Retina (tissue), 1 donor: Measurements from ENCODE around the gene INIP.

ENCODE experiments used
- DNase-seq: peaks from one replicate; pipeline ENCODE4 v3.0.0-alpha.2; 2016

INIP gene

GRCh38 chr9:112669326-112669725 is 48.6 kb downstream of the INIP start:
- no peak for DNase-seq

DNA sequence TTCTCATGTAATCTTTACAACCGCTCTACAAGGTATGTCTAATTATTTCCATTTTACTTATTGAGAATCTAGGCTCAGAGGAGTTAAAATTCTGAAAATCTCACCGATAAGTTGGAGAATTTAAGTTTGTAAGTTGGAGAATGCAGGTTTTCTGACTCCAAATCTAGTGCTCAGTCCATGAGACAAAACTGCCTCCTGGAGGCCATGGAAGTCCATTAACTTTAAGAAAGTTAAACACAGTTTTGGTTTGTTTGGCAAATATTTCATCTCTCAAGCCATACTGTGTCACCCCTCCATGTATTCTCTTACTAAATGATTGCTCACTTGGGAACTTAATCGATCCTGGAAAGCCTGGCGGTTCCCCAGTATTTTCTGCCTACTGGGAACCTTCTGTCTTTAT is 52.6 kb downstream of the INIP start:
- DNase-seq: no peak

DNA sequence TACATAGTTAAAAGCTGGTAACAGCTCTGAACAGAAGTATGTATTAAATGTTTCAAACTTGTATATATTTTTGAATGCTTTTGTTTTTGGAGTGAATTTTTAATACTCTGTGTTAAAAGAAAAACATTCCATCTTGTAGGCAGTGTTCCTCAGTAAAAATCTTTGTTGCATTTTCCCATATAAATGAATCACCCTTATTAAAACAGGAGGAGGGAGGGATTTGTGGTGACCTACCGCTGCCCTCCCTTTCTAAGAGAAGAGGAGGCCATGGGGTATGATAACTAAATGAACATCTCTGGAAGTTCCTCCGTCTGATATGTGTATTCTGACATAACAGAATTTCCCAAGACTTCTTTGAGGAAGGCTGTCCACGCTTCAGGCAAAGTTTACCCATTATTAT is 53.4 kb downstream of the INIP start:
- DNase-seq: no peak

DNA sequence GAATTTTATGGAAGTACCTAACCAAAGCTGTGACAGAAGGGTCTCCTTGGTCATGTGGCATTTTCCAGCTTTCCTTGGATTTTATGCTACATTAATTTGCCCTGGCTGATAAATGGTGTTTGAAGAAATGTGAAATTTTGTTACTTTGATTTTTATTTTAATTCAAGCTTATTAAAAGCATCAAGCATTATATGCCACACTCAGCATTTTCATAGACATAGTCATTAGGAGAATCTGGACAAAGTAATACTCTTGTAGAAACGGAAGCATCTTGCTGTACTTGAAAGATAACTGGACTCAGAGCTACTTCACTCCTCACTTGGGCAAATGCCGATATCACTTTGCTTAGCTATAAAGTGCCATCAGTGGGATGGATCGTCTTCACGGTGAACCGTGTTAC is 54.2 kb downstream of the INIP start:
- no peak for DNase-seq

DNA sequence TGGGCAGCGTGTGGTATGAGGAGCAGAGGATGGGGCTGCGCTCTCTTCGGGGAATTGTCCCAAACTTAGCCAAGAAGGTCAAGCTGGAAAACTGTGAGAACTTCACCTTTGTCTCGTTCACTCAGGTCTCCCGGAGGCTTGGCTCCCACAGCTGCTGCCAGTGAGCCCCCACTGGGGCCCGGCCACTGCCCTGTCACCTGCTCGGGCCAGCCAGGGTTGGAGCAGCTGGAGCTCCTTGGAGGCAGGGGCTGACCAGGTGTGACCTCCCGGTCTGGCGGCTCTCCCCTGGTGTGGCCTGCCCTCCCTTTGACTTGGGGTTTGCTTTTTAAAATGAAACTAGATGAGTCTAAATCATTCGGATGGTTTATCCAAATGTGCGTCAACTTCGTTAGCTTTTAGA is 58.0 kb downstream of the INIP start:
- no peak for DNase-seq

DNA sequence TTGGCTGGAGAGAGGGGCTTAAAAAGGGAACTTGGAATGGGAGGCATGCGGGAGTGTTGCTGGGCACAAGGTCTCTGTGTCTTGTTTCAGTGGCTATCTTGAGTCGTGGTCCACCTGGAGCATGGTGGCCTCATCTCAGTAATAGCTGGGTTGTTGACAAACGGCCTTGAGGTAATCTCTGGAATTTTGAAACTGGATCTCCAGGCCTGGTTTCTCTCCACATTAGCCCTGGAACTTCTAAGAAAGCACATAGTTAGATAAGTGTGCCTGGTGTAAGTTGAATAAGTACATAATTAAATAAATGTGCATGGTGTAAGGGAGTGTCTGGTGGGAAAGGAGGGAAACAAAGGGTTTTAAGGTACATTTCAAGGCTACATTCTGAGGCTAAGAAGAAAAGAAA is 62.2 kb downstream of the INIP start:
- no peak for DNase-seq

DNA sequence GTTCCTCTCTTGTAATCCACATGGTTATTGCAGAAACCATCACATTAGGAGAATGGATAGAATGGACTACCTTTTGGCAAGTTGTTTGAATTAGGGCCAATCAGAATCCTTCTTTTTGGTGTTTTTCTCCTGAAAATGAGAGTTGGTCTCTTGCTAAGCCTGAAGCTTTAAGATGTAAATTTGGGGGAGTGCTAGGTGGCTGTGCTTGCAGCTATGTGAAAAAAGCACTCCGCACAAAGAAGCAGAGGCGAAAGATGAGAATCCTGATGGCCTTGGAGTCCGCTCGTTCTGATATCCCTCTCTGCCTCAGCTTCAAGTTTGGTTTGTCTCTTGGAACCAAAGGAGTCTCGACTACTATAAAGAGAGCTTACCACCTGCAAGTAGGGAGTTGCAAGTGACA is 63.6 kb downstream of the INIP start:
- DNase-seq: no peak

DNA sequence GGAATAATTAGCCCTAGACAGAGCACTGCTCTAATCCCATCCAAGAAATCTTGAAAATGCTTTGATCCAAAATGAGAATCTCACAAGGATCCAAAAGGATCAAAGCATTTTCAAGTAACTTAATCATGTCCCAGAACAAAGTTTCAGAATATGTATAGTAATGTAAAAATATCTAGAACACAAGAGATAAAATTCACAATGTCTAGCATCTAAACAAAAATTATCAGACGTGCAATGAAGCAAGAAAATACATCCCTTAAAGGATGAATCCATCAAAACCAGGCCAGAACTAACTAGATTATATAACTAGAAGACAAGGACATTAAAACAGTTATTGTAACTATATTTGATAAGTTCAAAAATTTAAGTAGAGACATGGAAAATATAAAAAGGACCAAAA is 69.3 kb downstream of the INIP start:
- DNase-seq: no peak

DNA sequence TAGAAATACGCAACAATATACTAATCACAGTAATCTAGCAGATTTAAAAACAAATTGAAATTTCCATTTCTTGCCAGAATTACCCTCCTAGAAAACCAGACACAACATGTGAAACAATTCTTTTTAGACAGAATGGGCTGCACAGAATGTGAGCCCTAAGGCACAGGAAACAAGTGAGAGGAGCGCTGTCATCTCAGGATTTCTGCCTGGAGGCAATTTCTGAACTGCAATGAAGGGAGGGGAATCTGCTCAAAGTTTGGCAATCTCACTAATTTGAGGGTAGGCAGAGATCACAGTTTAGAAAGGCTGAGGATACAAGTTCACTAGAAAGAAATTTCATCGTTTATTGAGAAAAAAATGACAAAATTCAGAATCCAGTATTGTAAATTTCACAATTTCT is 70.3 kb downstream of the INIP start:
- no peak for DNase-seq

DNA sequence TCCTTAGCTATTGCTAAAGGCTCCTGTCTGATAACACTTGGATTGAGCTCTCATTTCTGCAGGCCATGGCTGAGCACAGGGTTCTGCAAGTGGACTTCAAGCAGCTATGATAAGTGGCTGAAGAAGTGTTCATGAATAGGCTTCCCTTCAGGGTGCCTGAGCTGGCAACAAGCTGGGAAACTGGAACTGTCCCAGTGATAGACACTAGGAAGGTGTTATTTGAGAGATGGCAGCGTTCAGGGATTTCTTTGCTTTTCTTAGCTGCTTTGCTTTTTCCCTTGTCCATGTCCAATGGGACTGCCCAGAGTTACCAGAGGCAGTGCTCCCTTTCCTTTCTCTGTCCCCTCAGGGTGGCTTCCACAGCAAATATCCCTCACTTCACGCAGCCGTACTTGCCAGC is 75.8 kb downstream of the INIP start:
- no peak for DNase-seq

- DNase-seq: no peak
These were observed 77.6 kb downstream of the INIP start for GRCh38 chr9:112640311-112640710.
